Stimulated activated CD4-positive, alpha-beta T cell treated with anti-CD3 and anti-CD28 coated beads, Interleukin-15, amount 100 ng/mL, for 24 hours (primary cell): ENCODE results near the gene GNB1L.

Source experiments
- DNase-seq: peaks from one replicate; pipeline ENCODE4 v3.0.0-alpha.2; 2020

The GNB1L gene

GRCh38 chr22:19859861-19860510, 5.3 kb upstream of the GNB1L start:
- no peak for DNase-seq

- no peak for DNase-seq
Measured at GRCh38 chr22:19857382-19857781, 2.7 kb upstream of the GNB1L start.

GRCh38 chr22:19855504-19856409, 1.1 kb upstream of the GNB1L start:
- peak; percentile 83 for DNase-seq

- DNase-seq, result no peak
Measured at GRCh38 chr22:19853879-19854777, 546 bp downstream of the GNB1L start.

GRCh38 chr22:19853058-19853878, 1.4 kb downstream of the GNB1L start:
- peak; percentile 5 for DNase-seq

- no peak for DNase-seq
Measured at GRCh38 chr22:19852177-19852781, 2.4 kb downstream of the GNB1L start.

- DNase-seq, result no peak
Measured at GRCh38 chr22:19851291-19852176, 3.1 kb downstream of the GNB1L start.

GRCh38 chr22:19850763-19851109, 3.9 kb downstream of the GNB1L start:
- no peak for DNase-seq

- no peak for DNase-seq
Measured at GRCh38 chr22:19849835-19850762, 4.6 kb downstream of the GNB1L start.

GRCh38 chr22:19848298-19849224, 6.1 kb downstream of the GNB1L start:
- no peak for DNase-seq

GRCh38 chr22:19847345-19847632, 7.4 kb downstream of the GNB1L start:
- DNase-seq, result no peak

GRCh38 chr22:19846620-19847344, 7.9 kb downstream of the GNB1L start:
- DNase-seq, result no peak

- no peak for DNase-seq
Measured at GRCh38 chr22:19845054-19845722, 9.5 kb downstream of the GNB1L start.

GRCh38 chr22:19844377-19845053, 10.2 kb downstream of the GNB1L start:
- peak; percentile 36 for DNase-seq

- no peak for DNase-seq
Measured at GRCh38 chr22:19843857-19844376, 10.8 kb downstream of the GNB1L start.

- DNase-seq, result no peak
Measured at GRCh38 chr22:19843107-19843856, 11.4 kb downstream of the GNB1L start.
